Liver (tissue), 3 donors: Measurements from ENCODE around the gene DROSHA.

Experiments used
- MAX ChIP-seq: IDR thresholded peaks from 2 replicates; pipeline ENCODE4 v1.6.1; 2016; ENCODE audit warnings: antibody characterized with exemption
- TAF1 ChIP-seq: conservative IDR thresholded peaks from 2 replicates; pipeline ENCODE4 v1.6.1; 2016; ENCODE audit warnings: antibody characterized with exemption, mild to moderate bottlenecking
- TF ChIP-seq, protein P1 (sequence below): fragments of 150-350 bp; IDR thresholded peaks from 2 replicates; pipeline ENCODE4 v1.5.1; 2017; ENCODE audit warnings: improper control_type of control experiment, low read depth, low read length; ENCODE audit not compliant: missing input control
- TF ChIP-seq, protein P2 (sequence below): IDR thresholded peaks from 2 replicates; pipeline ENCODE4 v1.6.1; 2016; ENCODE audit warnings: antibody characterized with exemption
- donor health status: healthy.
- donor health status: healthy.

GRCh38 chr5:31383734-31384133 lies 148.2 kb downstream of the DROSHA start:
- TF ChIP-seq, protein P1, sequence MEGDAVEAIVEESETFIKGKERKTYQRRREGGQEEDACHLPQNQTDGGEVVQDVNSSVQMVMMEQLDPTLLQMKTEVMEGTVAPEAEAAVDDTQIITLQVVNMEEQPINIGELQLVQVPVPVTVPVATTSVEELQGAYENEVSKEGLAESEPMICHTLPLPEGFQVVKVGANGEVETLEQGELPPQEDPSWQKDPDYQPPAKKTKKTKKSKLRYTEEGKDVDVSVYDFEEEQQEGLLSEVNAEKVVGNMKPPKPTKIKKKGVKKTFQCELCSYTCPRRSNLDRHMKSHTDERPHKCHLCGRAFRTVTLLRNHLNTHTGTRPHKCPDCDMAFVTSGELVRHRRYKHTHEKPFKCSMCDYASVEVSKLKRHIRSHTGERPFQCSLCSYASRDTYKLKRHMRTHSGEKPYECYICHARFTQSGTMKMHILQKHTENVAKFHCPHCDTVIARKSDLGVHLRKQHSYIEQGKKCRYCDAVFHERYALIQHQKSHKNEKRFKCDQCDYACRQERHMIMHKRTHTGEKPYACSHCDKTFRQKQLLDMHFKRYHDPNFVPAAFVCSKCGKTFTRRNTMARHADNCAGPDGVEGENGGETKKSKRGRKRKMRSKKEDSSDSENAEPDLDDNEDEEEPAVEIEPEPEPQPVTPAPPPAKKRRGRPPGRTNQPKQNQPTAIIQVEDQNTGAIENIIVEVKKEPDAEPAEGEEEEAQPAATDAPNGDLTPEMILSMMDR, result no peak
- TF ChIP-seq MAX, result no peak
- TF ChIP-seq, protein P2, sequence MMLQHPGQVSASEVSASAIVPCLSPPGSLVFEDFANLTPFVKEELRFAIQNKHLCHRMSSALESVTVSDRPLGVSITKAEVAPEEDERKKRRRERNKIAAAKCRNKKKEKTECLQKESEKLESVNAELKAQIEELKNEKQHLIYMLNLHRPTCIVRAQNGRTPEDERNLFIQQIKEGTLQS, result no peak
- TF ChIP-seq TAF1, result no peak
